Right ventricle myocardium inferior (tissue), 1 donor: ENCODE results near the gene KCNK13. TPM values are rescaled to one million over a fixed set of nuclear protein-coding genes. Genes with fewer than 3 reads are reported as not detected.

ENCODE experiments used
- total RNA-seq: library from RNA; stranded (reverse); fragmentation: NEBNext Ultra II Directional; extraction: Animal tissue kit (Norgen Biotek cat#: 25700); gene quantifications from one replicate; pipeline ENCODE4 v1.2.1, GENCODE V29; 2021
- donor health status: DM: no; HTN: yes; CAD: no; lungs with severe emphysema.

The KCNK13 gene
- total RNA-seq, 1 donor from 2014 or later, result 6.7 TPM

Other genes starting within 250 kb of the KCNK13 start
- 3.5 TPM for gene EFCAB11, start 107.3 kb upstream of the KCNK13 start, total RNA-seq
- gene TDP1, start 106.1 kb upstream of the KCNK13 start, total RNA-seq, result 5.2 TPM
- gene PSMC1, start 194.6 kb downstream of the KCNK13 start, total RNA-seq, result 125 TPM